Measurements from ENCODE around the gene VGLL4.

- TF ChIP-seq REST (IDR thresholded peaks at IDR 0.05; ENCODE audit: borderline replicate concordance) (no peak), CTCF (IDR thresholded peaks at IDR 0.05; ENCODE audit: poor library complexity, severe bottlenecking) (no peak), SMC3 (conservative IDR thresholded peaks at IDR 0.05; ENCODE audit: poor library complexity) (no peak), EZH2 (IDR thresholded peaks at IDR 0.05; ENCODE audit: borderline replicate concordance, insufficient read depth, low read length, poor library complexity, severe bottlenecking) (no peak)
These were observed 94.1 kb downstream of the VGLL4 start for GRCh38 chr3:11549580-11550140.
